Smooth muscle cell (in vitro differentiated cells): Measurements from ENCODE around the gene KIAA1549. TPM values are rescaled to one million over a fixed set of nuclear protein-coding genes. Genes with fewer than 3 reads are reported as not detected.
"Not testable (repeated sequence)": the region's sequence is repeated elsewhere in the genome, so short reads cannot be mapped to it uniquely, and the experiment has no call there.

Experiments used
- DNase-seq: peaks from one replicate; lab custom pipeline; 2025; ENCODE audit not compliant: unreplicated experiment; lab: John Stamatoyannopoulos, UW
- H2AFZ ChIP-seq: fragments of 200-600 bp; sonication (generic); 2 replicates; pipeline ENCODE4 v1.6.0; 2016; ENCODE audit warnings: antibody characterized with exemption, low read depth, mild to moderate bottlenecking
- H3F3A ChIP-seq: fragments of 200-600 bp; sonication (generic); 2 replicates; pipeline ENCODE4 v1.6.0; 2017; ENCODE audit warnings: antibody characterized with exemption, low read depth
- H3K27ac ChIP-seq: fragments of 200-600 bp; sonication (generic); 2 replicates; pipeline ENCODE4 v1.5.1; 2016; ENCODE audit warnings: low read depth, mild to moderate bottlenecking
- H3K27me3 ChIP-seq: fragments of 200-600 bp; sonication (generic); 2 replicates; pipeline ENCODE4 v1.6.1; 2016; ENCODE audit warnings: low read depth, mild to moderate bottlenecking
- H3K36me3 ChIP-seq: fragments of 200-600 bp; sonication (generic); 2 replicates; pipeline ENCODE4 v1.5.1; 2016; ENCODE audit warnings: low read depth
- H3K4me1 ChIP-seq: fragments of 200-600 bp; sonication (generic); 2 replicates; pipeline ENCODE4 v1.5.1; 2016; ENCODE audit warnings: low read depth
- H3K4me2 ChIP-seq: fragments of 200-600 bp; sonication (generic); 2 replicates; pipeline ENCODE4 v1.6.0; 2016; ENCODE audit warnings: mild to moderate bottlenecking
- H3K4me3 ChIP-seq: fragments of 200-600 bp; sonication (generic); 2 replicates; pipeline ENCODE4 v1.5.1; 2016; ENCODE audit warnings: mild to moderate bottlenecking
- H3K79me2 ChIP-seq: fragments of 200-600 bp; sonication (generic); 2 replicates; pipeline ENCODE4 v1.6.0; 2016; ENCODE audit warnings: low read depth, mild to moderate bottlenecking
- H3K9ac ChIP-seq: fragments of 200-600 bp; sonication (generic); 2 replicates; pipeline ENCODE4 v1.6.0; 2016; ENCODE audit warnings: low read depth
- H3K9me3 ChIP-seq: fragments of 200-600 bp; sonication (generic); replicated peaks from 2 replicates; pipeline ENCODE4 v1.5.1; 2016; ENCODE audit warnings: low read depth
- H4K20me1 ChIP-seq: fragments of 200-600 bp; sonication (generic); 2 replicates; pipeline ENCODE4 v1.6.0; 2016; ENCODE audit warnings: low read depth
- CTCF ChIP-seq: fragments of 200-600 bp; sonication (generic); IDR thresholded peaks from 2 replicates; pipeline ENCODE4 v1.5.1; 2017; ENCODE audit warnings: borderline replicate concordance, mild to moderate bottlenecking, antibody characterized with exemption; ENCODE audit not compliant: insufficient read depth, poor library complexity, severe bottlenecking
- WGBS: methylation state at CpG from one replicate; pipeline ENCODE4 v1.1.7; 2016; ENCODE audit warnings: low lambda C conversion rate; 5-methylcytosine and 5-hydroxymethylcytosine counted together
- polyA plus RNA-seq: library from polyadenylated mRNA; unstranded; fragments of >200 nt; fragmentation: Nextera tagmentation; extraction: Ambion mirVana; gene quantifications from 2 replicates; pipeline ENCODE4 v1.2.1, GENCODE V29; 2016
- total RNA-seq: library from RNA; depleted of rRNA; stranded (reverse); fragments of >200 nt; gene quantifications from 2 replicates; pipeline ENCODE4 v1.2.3, GENCODE V29; 2014

The KIAA1549 gene
- total and polyA plus RNA-seq, 2 experiments from 2014 or later: 4.1 to 7.1 TPM

GRCh38 chr7:138944592-138944991 lies 36.6 kb downstream of the KIAA1549 start:
- no peaks in the 10 kb centered on the region for H3K9me3 ChIP-seq
- no peak overlapping the region for H3K27ac ChIP-seq
- no peak overlapping the region for H2AFZ ChIP-seq
- DNase-seq: no peak
- no peak overlapping the region for H3K9ac ChIP-seq
- peaks cover 20% of the 10 kb centered on the region for H4K20me1 ChIP-seq
- H3K4me2 ChIP-seq: no peak overlapping the region
- WGBS: 89% methylated on average over 2 of the region's 2 CpGs
- no peaks in the 10 kb centered on the region for H3K36me3 ChIP-seq
- no peaks in the 10 kb centered on the region for H3F3A ChIP-seq
- H3K4me1 ChIP-seq: no peaks in the 10 kb centered on the region
- TF ChIP-seq CTCF: no peak
- H3K4me3 ChIP-seq: no peak overlapping the region
- H3K79me2 ChIP-seq: peaks cover 8% of the 10 kb centered on the region
- no peaks in the 10 kb centered on the region for H3K27me3 ChIP-seq

GRCh38 chr7:138943061-138943460 lies 38.1 kb downstream of the KIAA1549 start:
- no peaks in the 10 kb centered on the region for H3K9me3 ChIP-seq
- no peaks in the 10 kb centered on the region for H3F3A ChIP-seq
- no peak overlapping the region for H3K27ac ChIP-seq
- 78% methylated on average over 11 of the region's 11 CpGs for WGBS
- no peaks in the 10 kb centered on the region for H3K4me1 ChIP-seq
- peaks cover 8% of the 10 kb centered on the region for H3K79me2 ChIP-seq
- no peak overlapping the region for H3K9ac ChIP-seq
- no peak overlapping the region for H3K4me2 ChIP-seq
- H2AFZ ChIP-seq: no peak overlapping the region
- no peak overlapping the region for H3K4me3 ChIP-seq
- DNase-seq: no peak
- TF ChIP-seq CTCF: no peak
- peaks cover 20% of the 10 kb centered on the region for H4K20me1 ChIP-seq
- no peaks in the 10 kb centered on the region for H3K27me3 ChIP-seq
- no peaks in the 10 kb centered on the region for H3K36me3 ChIP-seq

- no peak for TF ChIP-seq CTCF
- Histone ChIP-seq H3K27me3 (no peaks in the 10 kb centered on the region), H3K4me1 (no peaks in the 10 kb centered on the region), H4K20me1 (peaks cover 20% of the 10 kb centered on the region), H3K36me3 (no peaks in the 10 kb centered on the region), H3F3A (no peaks in the 10 kb centered on the region), H3K79me2 (peaks cover 8% of the 10 kb centered on the region), H3K27ac (no peak overlapping the region), H3K4me2 (no peak overlapping the region), H3K4me3 (no peak overlapping the region), H3K9ac (no peak overlapping the region), H3K9me3 (no peaks in the 10 kb centered on the region), H2AFZ (no peak overlapping the region)
- 80% methylated on average over 4 of the region's 4 CpGs for WGBS
- no peak for DNase-seq
Measured at GRCh38 chr7:138941545-138941944, 39.6 kb downstream of the KIAA1549 start.

- H3K4me2 ChIP-seq, H3K27me3 ChIP-seq, H3K36me3 ChIP-seq, H3K79me2 ChIP-seq, H3K4me1 ChIP-seq, H3K27ac ChIP-seq, H2AFZ ChIP-seq, H3F3A ChIP-seq, H3K9me3 ChIP-seq, DNase-seq, H3K4me3 ChIP-seq, H3K9ac ChIP-seq: not testable (repeated sequence)
- peaks cover 20% of the 10 kb centered on the region for H4K20me1 ChIP-seq
- 100% methylated on average over 1 of the region's 1 CpG for WGBS
Measured at GRCh38 chr7:138940602-138941001, 40.6 kb downstream of the KIAA1549 start.
